Measurements from ENCODE around the gene NSUN4. TPM values are rescaled to one million over a fixed set of nuclear protein-coding genes. Genes with fewer than 3 reads are reported as not detected.

NSUN4 gene
- total and polyA plus RNA-seq, 10 of the 15 experiments (the other 5 are each of a cell fraction or from before 2014, with no cell fraction given) = 22.1 to 80.2 (median 29.6) TPM

DNA sequence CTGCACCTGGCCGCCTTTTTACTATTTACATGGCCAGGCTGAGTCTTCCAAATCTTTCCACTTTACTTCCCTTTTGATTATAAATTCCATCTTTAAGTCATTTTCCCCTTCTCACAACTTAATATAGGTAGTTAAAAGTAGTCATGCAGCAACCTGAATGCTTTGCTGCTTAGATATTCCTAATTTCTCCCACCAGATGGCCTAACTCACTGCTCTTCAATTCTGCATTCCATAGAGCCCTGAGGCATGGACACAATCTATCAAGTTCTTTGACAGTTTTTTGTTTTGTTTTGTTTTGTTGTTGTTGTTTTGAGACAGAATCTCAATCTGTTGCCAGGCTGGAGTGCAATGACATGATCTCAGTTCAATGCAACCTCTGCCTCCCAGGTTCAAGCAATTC is 31.8 kb downstream of the NSUN4 start (continued):
- TF ChIP-seq ZNF592 (IDR thresholded peaks at IDR 0.05) (no peak), RELA (IDR thresholded peaks at IDR 0.05; ENCODE audit: borderline replicate concordance, partially characterized antibody) (no peak)

GRCh38 chr1:46379996-46380395 is 39.4 kb downstream of the NSUN4 start:
- DNase-seq (ENCODE audit: low read depth, low spot score) (no peak), FAIRE-seq (no peak), ATAC-seq (no peak)
- H3K36me3 ChIP-seq (ENCODE audit: control insufficient read depth in 2 of 2, insufficient read depth in 2 of 2, low read length in 1 of 2) = no peaks in the 10 kb centered on the region
- no peak overlapping the region for H3K4me3 ChIP-seq
- in situ Hi-C loops (cut with MboI) = no loop called here
- POLR2A ChIA-PET = interaction anchor here (1.0 kb wide), 1 partner anchor 15 kb away, joined by 3 read pairs; no protein-coding TSS in a partner anchor
- H3K79me2 ChIP-seq (ENCODE audit: control insufficient read depth, insufficient read depth, low read length) = no peaks in the 10 kb centered on the region
- no peaks in the 10 kb centered on the region for H4K20me1 ChIP-seq (ENCODE audit: control insufficient read depth, insufficient read depth)
- no TSS peak for BruUV-seq (replicated peaks)
- H3K27ac ChIP-seq (ENCODE audit: control insufficient read depth, insufficient read depth) = no peak overlapping the region
- RAD21 ChIA-PET (ENCODE audit: unreplicated experiment) = no interaction called here
- H2AFZ ChIP-seq (ENCODE audit: control insufficient read depth, low read depth, low read length) = no peak overlapping the region
- intact Hi-C loops (cut with micrococcal nuclease; ENCODE audit: unreplicated experiment) = no loop called here
- no peaks in the 10 kb centered on the region for H3K27me3 ChIP-seq (replicated peaks in 1 of 2; ENCODE audit: control insufficient read depth in 2 of 2, insufficient read depth in 2 of 2, low read length in 1 of 2)
- H3K4me2 ChIP-seq (ENCODE audit: control insufficient read depth, insufficient read depth) = no peak overlapping the region
- no peaks in the 10 kb centered on the region for H3K4me1 ChIP-seq (ENCODE audit: control insufficient read depth, insufficient read depth, low read length)
- no peak overlapping the region for H3K9ac ChIP-seq (ENCODE audit: control insufficient read depth, insufficient read depth, low read length)
- WGBS (ENCODE audit: insufficient coverage, insufficient replicate concordance, low lambda C conversion rate, missing lambda C conversion rate) = 95% methylated on average over 1 of the region's 1 CpG
- CTCF ChIA-PET = interaction anchor here (0.8 kb wide), 1 partner anchor 344 kb away, joined by 3 read pairs; no protein-coding TSS in a partner anchor
- SMC1A ChIA-PET (ENCODE audit: uncharacterized antibody, unreplicated experiment) = no interaction called here
- no peaks in the 10 kb centered on the region; the same call in 2 of the 3 replicates for H3K9me3 ChIP-seq (replicated peaks; ENCODE audit: control insufficient read depth, insufficient read depth, low read length)
- TF ChIP-seq ZBED1 (IDR thresholded peaks at IDR 0.05; ENCODE audit: borderline replicate concordance) (no peak), ESRRA (IDR thresholded peaks at IDR 0.05; ENCODE audit: low read length) (no peak), FOS (IDR thresholded peaks at IDR 0.05; ENCODE audit: borderline replicate concordance, extremely low read depth, insufficient read length) (no peak), E2F8 (IDR thresholded peaks at IDR 0.05; ENCODE audit: low read depth, partially characterized antibody) (no peak), TAF1 (IDR thresholded peaks at IDR 0.05; ENCODE audit: borderline replicate concordance, low read depth, low read length) (no peak), USF2 (IDR thresholded peaks at IDR 0.05; ENCODE audit: borderline replicate concordance, low read depth, low read length) (no peak), PKNOX1 (IDR thresholded peaks at IDR 0.05) (no peak), KAT2A (conservative IDR thresholded peaks at IDR 0.05; ENCODE audit: control insufficient read depth, low read depth, low read length) (no peak), SRF (IDR thresholded peaks at IDR 0.05; ENCODE audit: low read depth in 2 of 2, low read length in 2 of 2) (no peak), SPI1 (IDR thresholded peaks at IDR 0.05; ENCODE audit: borderline replicate concordance, insufficient read depth, low read depth, low read length) (no peak), CBX3 (IDR thresholded peaks at IDR 0.05; ENCODE audit: borderline replicate concordance, low read depth) (no peak), SMAD1 (IDR thresholded peaks at IDR 0.05; ENCODE audit: low read depth, partially characterized antibody) (no peak)

Measured in GM12878 (cell line).